PC-9 (cell line): ENCODE data around the gene CALN1.

Source experiments
- EZH2 ChIP-seq: fragments of 200-600 bp; sonication (generic); IDR thresholded peaks from 2 replicates; pipeline ENCODE4 v1.8.0; 2017; ENCODE audit warnings: antibody characterized with exemption, low read depth
- TF ChIP-seq, protein P1 (sequence below): fragments of 200-600 bp; sonication (generic); conservative IDR thresholded peaks from 2 replicates; pipeline ENCODE4 v1.6.1; 2017; ENCODE audit warnings: mixed run types, antibody characterized with exemption, mild to moderate bottlenecking, moderate library complexity

DNA sequence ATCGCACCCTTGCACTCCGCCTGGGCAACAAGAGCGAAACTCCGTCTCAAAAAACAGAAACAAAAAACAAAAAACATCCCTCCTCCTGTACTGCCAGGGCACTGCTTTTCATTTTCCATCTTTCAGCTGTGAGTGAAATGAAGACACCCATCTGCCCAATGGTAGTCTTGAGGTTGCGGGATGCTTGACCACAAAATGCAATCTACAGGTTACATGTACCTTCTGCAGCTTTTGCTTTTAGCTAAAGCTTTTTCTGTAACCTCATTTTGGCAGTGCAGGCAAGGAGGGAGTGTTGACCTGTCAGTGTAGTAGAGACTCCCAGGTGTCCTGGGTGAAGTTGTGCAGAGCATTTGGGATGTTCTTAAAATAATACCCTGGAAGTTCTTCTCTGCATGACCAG is 476.5 kb downstream of the CALN1 start:
- TF ChIP-seq, protein P1, sequence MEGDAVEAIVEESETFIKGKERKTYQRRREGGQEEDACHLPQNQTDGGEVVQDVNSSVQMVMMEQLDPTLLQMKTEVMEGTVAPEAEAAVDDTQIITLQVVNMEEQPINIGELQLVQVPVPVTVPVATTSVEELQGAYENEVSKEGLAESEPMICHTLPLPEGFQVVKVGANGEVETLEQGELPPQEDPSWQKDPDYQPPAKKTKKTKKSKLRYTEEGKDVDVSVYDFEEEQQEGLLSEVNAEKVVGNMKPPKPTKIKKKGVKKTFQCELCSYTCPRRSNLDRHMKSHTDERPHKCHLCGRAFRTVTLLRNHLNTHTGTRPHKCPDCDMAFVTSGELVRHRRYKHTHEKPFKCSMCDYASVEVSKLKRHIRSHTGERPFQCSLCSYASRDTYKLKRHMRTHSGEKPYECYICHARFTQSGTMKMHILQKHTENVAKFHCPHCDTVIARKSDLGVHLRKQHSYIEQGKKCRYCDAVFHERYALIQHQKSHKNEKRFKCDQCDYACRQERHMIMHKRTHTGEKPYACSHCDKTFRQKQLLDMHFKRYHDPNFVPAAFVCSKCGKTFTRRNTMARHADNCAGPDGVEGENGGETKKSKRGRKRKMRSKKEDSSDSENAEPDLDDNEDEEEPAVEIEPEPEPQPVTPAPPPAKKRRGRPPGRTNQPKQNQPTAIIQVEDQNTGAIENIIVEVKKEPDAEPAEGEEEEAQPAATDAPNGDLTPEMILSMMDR, result no peak
- no peak for TF ChIP-seq EZH2
